GM18517 (cell line): ENCODE data around the gene KRT85.
"Not testable (repeated sequence)": the region's sequence is repeated elsewhere in the genome, so short reads cannot be mapped to it uniquely, and the experiment has no call there.

Source experiments
- ATAC-seq: cut with Tn5 transposase; IDR thresholded peaks from one replicate; pipeline ENCODE4 v1.9.1; 2021; ENCODE audit warnings: mild to moderate bottlenecking, moderate library complexity; ENCODE audit not compliant: unreplicated experiment

KRT85 gene

DNA sequence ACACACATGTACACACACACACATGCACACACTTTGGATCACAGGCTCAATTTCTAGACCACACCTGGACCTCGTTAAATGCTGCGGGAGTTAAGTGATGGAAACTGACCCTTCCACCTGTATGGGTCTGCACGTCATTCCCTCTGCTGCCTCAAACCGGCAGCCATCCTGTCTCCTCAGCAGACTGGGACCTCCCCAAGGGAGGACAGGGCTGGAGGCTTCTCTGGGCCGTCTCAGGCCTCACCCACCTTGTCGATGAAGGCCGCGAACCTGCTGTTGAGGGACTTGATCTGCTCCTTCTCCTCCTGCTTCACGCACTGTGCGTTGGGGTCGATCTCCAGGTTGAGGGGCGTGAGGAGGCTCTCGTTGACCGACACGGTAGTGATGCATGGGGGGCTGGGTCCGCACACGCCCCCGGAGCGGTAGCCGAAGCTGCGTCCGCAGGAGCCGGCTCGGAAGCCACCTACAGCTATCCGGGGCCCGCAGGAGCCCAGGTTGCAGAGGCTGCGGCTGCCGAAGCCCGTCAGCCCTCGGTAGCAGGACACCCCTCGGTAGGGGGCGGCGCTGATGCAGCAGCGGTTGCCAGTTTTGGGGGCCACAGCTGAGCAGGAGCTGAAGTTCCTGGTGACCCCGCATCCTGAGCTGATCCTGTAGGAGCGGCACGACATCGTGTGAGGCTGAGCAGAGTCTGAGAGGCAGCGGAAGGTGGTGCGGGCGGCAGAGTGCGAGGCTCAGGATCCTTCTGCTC lies at the start of gene KRT85:
Gene KRT85, minus strand, starts transcription at position 744 of the 748 bp plus-strand sequence. Its CDS starts 76 bp downstream, at position 668.
- ATAC-seq = no peak

DNA sequence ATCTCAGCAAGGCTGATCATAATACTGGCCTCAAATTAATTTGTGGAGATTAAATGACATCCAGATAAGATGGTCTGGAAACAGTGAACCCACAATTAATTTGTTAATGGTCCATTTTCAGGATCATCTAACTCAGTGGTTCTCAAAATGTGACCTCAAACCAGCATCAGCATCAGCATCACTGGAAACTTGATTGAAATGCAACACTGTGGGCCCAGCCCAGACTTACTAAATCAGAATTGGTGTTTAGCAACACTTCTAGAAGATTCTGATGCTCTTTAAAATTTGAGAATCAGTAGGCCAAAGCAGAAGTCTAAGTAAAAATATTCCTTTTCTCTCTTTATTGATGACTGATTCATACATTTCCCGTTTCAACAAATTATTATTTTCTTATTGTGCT lies 49.5 kb upstream of the KRT85 start:
- ATAC-seq = no peak

DNA sequence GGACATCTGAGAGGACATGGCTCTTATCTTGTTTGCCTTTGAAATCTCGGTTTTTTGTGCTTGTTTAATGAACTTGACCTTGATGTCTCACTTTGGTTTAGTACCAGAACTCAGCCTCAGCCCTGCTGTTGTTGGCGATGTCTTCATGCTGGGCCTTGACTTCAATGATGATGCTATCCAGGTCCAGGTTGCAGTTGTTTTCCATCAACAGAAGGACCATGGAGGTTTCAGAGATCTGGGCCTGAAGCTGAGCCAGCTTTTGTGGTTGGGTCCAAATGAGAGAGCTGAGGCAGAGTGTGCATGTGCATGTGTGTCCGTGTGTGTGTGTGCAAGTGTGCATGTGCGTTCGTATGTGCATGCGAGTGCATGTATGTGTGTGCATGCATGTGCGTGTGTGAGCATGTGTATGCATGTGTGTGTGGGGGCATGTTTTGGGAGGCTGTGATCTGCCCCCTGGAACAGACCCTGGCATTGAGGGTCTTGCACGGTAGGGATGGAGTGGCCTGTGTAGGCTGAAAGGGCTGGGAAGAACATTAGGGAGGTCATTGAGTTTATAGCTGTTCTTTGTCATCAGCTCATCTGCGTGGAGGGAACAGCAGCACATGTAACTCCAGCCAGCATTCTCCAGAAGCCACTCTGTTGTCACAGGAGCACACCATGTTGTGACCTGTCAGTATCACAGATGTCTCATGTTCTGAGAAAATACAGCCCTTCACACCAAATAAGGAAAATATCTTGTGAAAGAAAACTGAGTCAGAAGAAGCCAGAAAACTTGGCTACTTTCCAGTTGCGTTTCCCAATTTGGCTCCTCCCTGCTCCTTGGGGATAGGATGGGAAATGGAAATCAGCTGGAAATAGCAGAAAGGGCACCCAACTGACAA lies 48.8 kb upstream of the KRT85 start:
- ATAC-seq = no peak

DNA sequence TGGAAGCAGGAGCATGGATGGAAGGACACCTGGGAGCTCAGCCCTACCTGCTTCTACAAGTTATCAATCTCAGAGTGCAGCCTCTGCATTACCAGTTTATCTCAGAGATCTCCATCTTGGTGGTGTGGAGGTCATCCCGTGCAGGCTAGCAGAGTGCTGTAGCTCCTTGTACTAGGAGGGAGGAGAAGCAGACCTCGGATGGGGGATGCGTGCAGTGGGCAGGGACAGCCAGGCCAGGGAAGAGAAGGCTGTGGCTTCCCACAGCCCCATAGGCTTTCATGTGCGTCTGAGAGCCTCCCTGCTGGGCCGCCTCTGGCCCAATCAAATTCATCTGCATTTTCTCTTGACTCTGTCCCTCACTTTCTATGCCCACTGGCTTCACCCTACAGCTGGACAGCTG lies 47.7 kb upstream of the KRT85 start:
- no peak for ATAC-seq

DNA sequence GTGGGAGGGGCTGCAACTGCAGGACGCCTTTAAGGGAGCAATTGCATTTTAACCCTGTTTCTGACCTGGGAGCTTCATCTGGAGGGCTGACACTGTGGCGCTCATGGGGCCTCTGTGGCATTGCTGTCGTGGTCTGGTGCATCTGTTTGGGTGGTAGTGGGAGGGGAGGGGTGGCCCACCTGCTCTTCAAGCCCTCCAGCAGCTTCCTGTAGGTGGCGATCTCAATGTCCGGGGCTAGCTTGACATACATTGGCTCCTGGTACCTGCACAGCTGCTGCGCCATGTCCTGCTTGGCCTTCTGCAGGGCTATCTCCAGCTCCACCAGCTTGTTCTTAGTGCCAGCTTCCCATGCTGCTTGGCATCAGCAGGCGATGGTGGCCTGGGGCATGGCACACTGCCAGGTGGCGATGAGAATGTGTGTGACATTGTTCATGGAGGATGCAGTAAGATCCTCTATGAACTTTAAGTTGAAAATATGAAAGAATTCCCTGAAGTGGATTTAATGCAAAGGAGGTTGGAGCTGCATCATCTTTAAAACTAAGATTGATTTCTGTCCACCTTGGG lies 46.6 kb upstream of the KRT85 start:
- no peak for ATAC-seq

DNA sequence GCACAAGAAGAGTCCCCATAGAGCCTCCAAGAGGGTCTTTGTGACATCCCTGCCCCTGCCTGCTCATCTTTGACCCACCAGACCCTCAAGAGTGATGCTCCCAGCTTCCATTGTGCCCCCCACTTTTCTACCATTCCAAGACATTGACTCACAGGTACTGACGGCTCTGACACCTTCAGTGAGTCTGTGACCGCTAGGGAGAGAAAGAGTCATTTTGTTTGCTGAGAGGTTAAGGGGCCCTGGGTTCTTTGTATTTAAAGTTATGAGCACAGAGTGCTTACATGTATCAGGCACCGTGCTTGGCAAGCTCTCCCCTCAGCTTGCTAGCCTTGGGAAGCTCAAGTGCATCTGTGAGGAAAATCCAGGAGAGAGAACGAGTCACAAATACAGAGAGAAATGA lies 45.9 kb upstream of the KRT85 start:
- no peak for ATAC-seq

DNA sequence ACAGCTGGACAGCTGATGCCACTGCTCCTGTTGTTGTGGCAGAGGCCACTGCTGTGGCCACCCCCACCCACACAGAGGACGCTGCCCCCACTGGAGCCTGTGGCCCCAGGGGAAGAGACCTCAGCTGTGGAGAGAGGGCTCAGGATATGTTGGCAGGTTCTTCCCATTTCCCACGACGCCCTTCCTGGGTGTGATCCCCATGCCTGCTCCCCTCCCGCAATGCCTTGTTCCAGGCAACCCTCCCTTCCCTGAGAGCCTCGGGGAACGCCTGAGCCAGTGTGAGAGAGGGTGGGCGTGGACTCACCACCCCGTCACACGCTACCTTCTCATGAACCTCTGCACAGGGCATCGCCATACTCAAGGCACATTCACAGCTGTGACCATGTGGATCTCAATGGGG lies 44.5 kb upstream of the KRT85 start:
- ATAC-seq = no peak

DNA sequence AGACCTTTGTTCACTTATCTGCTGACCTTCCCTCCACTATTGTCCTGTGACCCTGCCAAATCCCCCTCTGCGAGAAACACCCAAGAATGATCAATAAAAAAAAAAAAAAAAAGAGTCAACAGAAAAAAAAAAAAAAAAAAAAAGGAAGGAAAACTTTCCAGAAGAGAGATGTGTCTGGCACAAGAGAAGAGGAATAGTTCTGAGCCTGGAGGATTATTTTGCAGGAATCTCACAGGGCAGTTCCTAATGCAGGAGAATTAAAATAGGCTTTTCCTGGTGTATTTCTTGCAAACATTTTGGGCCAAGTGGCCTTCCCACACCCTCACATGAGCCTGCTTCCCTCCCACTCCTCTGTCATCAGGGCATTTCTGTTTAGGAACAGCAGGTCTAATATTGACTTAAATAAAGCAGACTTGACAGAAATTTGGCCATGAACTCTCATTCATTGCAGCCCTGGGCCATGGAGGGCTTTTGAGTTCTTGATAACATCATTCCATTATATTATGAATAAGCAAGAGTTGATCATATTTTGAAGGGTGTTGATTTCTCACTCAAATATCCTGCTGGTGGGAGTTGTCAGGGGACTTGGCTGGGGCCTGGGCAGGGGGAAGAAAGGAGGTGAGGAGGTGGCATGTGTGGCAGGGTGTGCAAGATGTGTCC lies 43.4 kb upstream of the KRT85 start:
- ATAC-seq = not testable (repeated sequence)

DNA sequence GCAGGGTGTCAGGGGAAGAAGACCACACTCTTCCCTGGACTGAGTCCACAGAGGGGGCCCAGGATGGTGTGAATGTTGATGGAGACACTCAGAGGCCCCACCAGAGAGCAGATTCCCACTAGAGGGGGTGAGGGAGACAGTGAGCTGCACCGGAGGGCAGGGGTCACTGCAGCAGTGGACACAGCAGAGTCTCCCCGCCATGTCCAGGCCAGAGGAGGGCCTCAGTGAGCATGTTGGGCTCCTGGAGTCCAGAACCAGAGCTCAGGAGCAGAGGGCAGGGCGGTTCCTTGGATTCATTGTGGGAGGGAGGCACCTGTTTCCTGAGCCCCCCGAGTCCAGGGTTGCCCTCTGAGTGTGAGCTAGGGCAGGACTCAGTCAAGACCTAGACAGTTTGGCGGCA lies 40.6 kb upstream of the KRT85 start:
- ATAC-seq = no peak

DNA sequence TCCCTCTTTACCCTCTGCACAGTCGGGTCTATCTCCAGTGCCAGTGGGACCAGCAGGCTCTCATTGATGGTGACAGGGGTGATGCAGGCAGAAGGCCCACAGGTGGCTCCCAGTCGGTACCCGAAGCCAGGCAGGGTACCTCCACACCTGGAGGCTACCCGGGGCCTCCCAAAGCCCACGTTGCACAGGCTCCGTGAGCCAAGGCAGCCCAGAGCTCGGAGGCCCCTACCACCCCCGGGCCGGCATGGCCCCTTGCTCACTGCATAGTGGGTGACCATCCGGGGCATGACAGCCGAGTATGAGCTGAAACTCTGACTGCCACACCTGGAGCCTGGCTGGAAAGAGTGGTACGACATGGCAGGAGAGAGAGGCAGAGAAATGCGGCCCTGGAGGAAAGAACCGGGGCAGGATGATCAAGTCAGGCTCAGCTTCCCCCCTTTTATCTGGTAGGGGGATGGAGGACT lies 38.7 kb upstream of the KRT85 start, which contains the start of gene KRT82:
Gene KRT82, minus strand, starts transcription at position 414 of the 464 bp plus-strand sequence. Its CDS starts 58 bp downstream, at position 356.
- ATAC-seq = no peak

DNA sequence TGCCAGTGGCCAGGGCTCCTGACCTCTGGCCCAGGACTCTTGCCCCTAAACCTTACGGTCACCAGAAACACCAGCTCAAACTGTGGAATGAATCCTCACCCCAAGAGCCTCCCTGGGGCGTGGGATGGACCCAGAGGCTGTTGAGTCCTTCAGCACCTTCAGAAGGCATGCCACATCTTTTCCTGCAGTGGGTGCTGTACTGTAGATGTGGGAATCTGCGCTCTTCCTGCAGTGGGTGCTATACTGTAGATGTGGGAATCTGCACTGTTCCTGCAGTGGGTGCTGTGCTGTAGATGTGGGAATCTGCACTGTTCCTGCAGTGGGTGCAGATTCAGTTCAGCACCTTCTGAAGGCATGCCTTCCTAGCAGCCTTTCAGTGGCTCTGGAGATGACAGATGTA lies 37.7 kb upstream of the KRT85 start:
- ATAC-seq = no peak

DNA sequence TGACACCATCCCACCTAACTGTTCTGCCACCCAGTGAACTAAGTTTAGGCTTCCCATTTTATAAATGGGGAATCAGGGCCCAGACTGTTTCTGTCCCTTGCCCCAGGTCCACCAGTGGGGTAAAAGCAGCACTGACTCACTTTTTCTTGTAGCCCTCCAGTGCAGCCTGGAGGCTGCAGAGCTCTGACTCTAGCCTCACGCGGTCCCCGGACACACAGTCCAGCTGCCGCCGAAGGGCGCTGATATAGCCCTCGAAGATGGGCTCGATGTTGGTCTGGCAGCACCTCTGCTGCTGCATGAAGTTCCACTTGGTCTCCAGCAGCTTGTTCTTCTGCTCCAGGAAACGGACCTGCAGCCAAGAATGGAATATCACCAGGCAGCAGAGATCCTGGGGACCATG lies 36.3 kb upstream of the KRT85 start:
- ATAC-seq = no peak

DNA sequence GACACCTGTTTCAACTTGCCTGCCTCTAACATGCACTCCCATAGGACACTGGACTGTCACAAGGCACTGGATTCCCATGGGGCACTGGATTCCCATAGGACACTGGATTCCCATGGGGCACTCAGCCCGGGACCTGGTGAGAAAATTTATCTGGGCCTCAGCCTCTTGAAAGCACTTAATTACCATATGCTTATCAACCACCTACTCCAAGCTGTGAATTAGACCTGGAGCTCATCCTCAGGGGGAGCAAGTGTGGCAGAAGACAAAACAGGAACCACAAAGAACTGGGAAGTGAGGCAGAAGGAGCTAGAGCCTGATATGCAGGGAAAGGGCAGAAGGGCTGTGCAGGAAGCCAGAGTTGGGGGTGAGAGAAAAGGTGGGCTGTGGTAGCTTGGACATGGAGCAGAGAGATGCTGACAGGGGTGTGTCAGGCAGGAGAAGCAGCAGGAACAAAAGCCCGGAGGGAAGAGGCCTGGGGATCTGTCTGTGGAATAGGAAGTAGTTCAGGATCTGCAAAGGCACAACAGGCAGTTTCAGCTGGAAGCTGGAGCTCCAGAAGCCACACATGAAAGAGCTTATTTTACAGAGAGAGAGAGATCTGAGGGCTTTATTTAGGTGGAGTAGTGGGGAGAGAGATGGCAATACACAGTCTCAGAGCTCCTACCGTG lies 35.7 kb upstream of the KRT85 start:
- no peak for ATAC-seq

DNA sequence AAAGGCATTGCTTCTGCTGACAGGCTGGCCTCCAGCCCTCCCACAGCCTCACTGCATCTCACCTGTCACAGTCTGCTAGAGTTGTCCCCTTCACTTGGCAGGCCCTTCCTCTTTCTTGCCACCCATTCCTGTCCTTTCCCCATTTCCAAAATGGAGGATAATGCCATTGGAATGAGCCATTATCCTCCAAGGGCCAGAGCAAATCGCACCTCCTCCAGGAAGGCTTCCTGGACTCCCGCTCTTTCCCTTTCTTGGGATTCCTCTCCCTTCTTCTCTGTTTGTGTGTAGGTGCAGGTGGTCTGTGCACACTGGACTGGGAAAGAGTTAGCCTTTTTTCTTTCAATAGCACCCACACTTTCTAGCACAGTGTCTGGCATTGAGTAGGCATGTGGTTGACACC lies 35.1 kb upstream of the KRT85 start:
- no peak for ATAC-seq

DNA sequence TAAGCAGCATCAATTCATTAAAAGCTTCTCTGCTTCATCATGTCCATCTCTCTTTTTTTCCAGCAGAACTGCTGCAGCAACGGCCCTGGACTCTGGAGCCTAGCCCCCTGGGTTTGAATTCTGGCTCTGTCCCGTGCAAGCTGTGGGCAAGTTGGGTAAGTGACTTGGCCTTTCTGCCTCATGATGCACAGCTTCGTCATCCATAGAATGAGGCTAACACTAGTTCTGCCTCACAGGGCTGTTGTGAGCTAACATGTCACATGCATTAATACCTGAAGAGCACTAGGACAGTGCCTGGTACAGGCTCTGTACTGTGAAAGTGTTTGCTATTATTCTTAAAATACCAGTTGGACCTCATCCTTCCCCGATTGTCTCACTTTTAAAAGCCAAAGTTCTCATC lies 34.6 kb upstream of the KRT85 start:
- no peak for ATAC-seq

DNA sequence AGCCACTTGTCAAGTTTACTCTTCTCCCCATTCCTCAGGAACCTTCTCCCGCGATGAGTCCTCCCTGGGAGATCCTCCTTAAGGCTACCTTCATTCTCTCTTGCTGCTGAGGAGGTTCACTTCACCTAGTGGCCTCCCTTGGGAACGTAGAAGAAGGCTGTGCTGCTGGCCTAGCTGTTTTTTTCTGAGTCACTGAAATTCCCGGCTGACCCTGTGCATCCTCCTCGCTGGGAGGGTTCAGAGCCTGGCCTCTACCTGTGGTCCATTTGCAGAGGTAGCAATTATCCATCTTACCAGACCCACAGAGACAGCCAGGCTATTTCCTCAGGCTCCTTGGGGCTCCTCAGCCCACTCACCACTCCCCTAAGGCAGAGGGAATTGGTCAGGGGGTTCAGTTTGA lies 34.2 kb upstream of the KRT85 start:
- ATAC-seq = no peak

DNA sequence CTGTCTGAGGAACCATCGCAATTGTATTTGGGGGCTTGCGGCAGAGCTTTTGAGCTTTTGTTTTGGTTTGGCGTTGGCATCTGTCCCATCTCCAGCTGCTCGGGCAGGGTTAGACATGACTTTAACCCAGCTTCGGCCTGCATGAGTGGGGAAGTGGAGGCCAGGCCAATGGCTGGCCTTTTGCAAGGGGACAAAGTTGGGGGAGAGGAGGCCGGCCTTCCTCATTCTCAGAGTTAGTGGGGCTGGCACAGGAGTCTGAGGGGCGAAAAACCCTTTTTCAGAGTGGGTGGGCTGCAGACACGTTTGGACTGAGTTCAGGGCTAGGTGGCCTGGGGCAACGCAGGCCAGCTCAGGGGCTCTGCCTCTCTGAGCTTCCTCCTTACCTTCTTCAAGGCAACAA lies 33.6 kb upstream of the KRT85 start:
- ATAC-seq = no peak

DNA sequence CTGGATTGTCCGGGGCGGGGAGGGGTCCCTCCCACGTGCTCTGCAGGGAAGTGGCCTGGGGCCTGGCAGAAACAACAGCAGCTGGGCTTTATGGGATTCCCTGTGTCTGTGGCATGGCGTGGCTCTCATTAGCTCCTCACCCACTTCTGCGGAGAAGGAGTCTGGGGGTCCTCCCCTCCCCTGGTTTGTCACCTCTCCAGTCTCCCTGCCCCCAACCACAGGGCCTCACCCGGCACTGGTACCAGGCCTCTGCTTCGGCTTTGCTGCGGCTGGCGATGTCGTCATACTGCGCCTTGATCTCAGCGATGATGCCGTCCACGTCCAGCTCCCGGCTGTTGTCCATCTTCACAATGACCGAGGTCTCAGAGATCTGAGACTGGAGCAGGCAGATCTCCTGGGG lies 32.5 kb upstream of the KRT85 start:
- no peak for ATAC-seq

DNA sequence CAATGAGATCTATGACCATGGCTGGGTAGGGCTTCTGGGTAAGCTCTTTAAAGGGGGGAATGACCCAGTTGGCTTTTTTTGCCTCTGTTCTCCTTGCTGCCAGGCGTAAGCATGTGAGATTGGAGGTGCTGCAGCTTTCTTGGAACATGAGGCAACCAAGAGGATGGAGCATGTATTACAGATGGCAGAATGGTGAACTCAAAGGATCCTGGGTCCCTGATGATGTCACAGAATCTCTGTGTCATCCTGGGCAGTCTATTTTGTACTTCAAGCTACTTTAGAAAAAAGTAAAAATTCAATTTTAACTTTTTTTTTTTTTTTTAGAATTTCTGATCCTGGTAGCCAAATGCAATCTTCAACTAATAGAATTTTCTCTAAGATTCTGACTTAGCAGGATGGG lies 30.9 kb upstream of the KRT85 start:
- no peak for ATAC-seq

DNA sequence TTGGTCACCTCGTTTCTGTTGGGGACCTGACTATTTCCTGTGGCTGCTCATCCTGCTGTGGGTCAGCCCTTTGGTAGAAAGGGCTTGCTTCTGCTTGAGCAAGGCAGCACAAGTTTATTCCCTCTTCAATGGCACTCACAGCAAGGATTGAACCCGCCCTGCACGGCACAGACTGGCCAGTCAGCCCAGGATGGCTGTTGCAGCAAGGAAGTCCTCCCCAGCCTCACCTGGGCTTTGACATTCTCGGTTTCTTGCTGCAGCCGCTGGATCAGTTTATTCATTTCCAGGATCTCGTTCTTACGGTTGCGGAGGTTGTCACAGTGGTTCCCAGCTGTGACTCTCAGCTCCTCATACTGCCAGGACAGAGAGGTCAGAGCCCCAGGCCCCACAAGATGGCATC lies 29.4 kb upstream of the KRT85 start:
- ATAC-seq = no peak
